Loucy (cell line): ENCODE data around the gene PFN3.

ENCODE experiments used
- H2AFZ ChIP-seq: fragments of 200-600 bp; sonication (generic); 2 replicates; pipeline ENCODE4 v1.6.0; 2016; ENCODE audit warnings: antibody characterized with exemption, mild to moderate bottlenecking, low read length, moderate library complexity
- H3F3A ChIP-seq: fragments of 200-600 bp; 2 replicates; pipeline ENCODE4 v1.6.0; 2016; ENCODE audit warnings: antibody characterized with exemption, low read depth, mild to moderate bottlenecking
- H3K27me3 ChIP-seq: fragments of 200-600 bp; sonication (generic); 2 replicates; pipeline ENCODE4 v1.6.1; 2014; ENCODE audit warnings: low read length, mild to moderate bottlenecking; ENCODE audit not compliant: insufficient read depth, poor library complexity, severe bottlenecking
- H3K36me3 ChIP-seq: fragments of 200-600 bp; sonication (generic); 2 replicates; pipeline ENCODE4 v1.6.1; 2016; ENCODE audit warnings: low read length; ENCODE audit not compliant: insufficient read depth
- H3K4me1 ChIP-seq: fragments of 200-600 bp; sonication (generic); 2 replicates; pipeline ENCODE4 v1.5.1; 2014; ENCODE audit warnings: low read length, mild to moderate bottlenecking; ENCODE audit not compliant: insufficient read depth, poor library complexity, severe bottlenecking
- H3K4me2 ChIP-seq: fragments of 200-600 bp; sonication (generic); 2 replicates; pipeline ENCODE4 v1.6.0; 2014; ENCODE audit warnings: antibody characterized with exemption, low read length, low read depth, mild to moderate bottlenecking; ENCODE audit not compliant: poor library complexity, severe bottlenecking
- H3K4me3 ChIP-seq: fragments of 200-600 bp; sonication (generic); 2 replicates; pipeline ENCODE4 v1.5.1; 2014; ENCODE audit warnings: low read length, mild to moderate bottlenecking, mixed read lengths; ENCODE audit not compliant: poor library complexity, severe bottlenecking
- H3K79me2 ChIP-seq: fragments of 200-600 bp; sonication (generic); 2 replicates; pipeline ENCODE4 v1.6.1; 2014; ENCODE audit warnings: low read length; ENCODE audit not compliant: insufficient read depth
- H3K9ac ChIP-seq: fragments of 200-600 bp; sonication (generic); 2 replicates; pipeline ENCODE4 v1.6.0; 2014; ENCODE audit warnings: mild to moderate bottlenecking, low read depth, low read length, moderate library complexity; ENCODE audit not compliant: poor library complexity, severe bottlenecking
- H3K9me2 ChIP-seq: fragments of 200-600 bp; sonication (generic); replicated peaks from 2 replicates; pipeline ENCODE4 v1.6.1; 2016; ENCODE audit warnings: low read depth, low read length, mixed read lengths
- H3K9me3 ChIP-seq: fragments of 200-600 bp; sonication (generic); 2 replicates; pipeline ENCODE4 v1.6.1; 2014; ENCODE audit warnings: mild to moderate bottlenecking, antibody characterized with exemption, low read length, low read depth; ENCODE audit not compliant: insufficient read depth
- H4K20me1 ChIP-seq: fragments of 200-600 bp; sonication (generic); 2 replicates; pipeline ENCODE4 v1.6.0; 2014; ENCODE audit warnings: antibody characterized with exemption, low read length, mild to moderate bottlenecking; ENCODE audit not compliant: insufficient read depth, poor library complexity, severe bottlenecking
- CTCF ChIP-seq: fragments of 200-600 bp; sonication (generic); conservative IDR thresholded peaks from 2 replicates; pipeline ENCODE4 v1.5.1; 2014; ENCODE audit warnings: mild to moderate bottlenecking, antibody characterized with exemption, low read length
- EZH2phosphoT487 ChIP-seq: fragments of 200-600 bp; IDR thresholded peaks from 2 replicates; pipeline ENCODE4 v1.6.1; 2018; ENCODE audit warnings: antibody characterized with exemption, mild to moderate bottlenecking, moderate library complexity, borderline replicate concordance

Gene PFN3

GRCh38 chr5:177396078-177396477, 4.4 kb downstream of the PFN3 start:
- no peak overlapping the region for H3K4me3 ChIP-seq
- no peaks in the 10 kb centered on the region for H3K79me2 ChIP-seq
- no peak overlapping the region for H2AFZ ChIP-seq
- no peaks in the 10 kb centered on the region for H3K9me2 ChIP-seq
- no peaks in the 10 kb centered on the region for H3K36me3 ChIP-seq
- no peaks in the 10 kb centered on the region for H4K20me1 ChIP-seq
- H3K27me3 ChIP-seq: no peaks in the 10 kb centered on the region
- TF ChIP-seq CTCF: no peak
- no peak for TF ChIP-seq EZH2phosphoT487
- peaks cover 2% of the 10 kb centered on the region for H3K4me1 ChIP-seq
- no peaks in the 10 kb centered on the region for H3F3A ChIP-seq
- H3K9ac ChIP-seq: no peak overlapping the region
- H3K4me2 ChIP-seq: no peak overlapping the region
- H3K9me3 ChIP-seq: no peaks in the 10 kb centered on the region

- Histone ChIP-seq H3K4me3 (no peak overlapping the region), H3K79me2 (no peaks in the 10 kb centered on the region), H3K36me3 (no peaks in the 10 kb centered on the region), H3K9ac (no peak overlapping the region), H3K9me2 (no peaks in the 10 kb centered on the region), H4K20me1 (no peaks in the 10 kb centered on the region), H3K4me2 (no peak overlapping the region), H3K4me1 (peaks cover 16% of the 10 kb centered on the region), H3K27me3 (no peaks in the 10 kb centered on the region), H3K9me3 (no peaks in the 10 kb centered on the region), H3F3A (no peaks in the 10 kb centered on the region), H2AFZ (no peak overlapping the region)
- TF ChIP-seq CTCF: no peak
These were observed 6.5 kb downstream of the PFN3 start for GRCh38 chr5:177393990-177394389.

GRCh38 chr5:177393206-177393765, 7.2 kb downstream of the PFN3 start:
- TF ChIP-seq EZH2phosphoT487: no peak
- TF ChIP-seq CTCF: no peak
- Histone ChIP-seq H3K4me1 (peaks cover 19% of the 10 kb centered on the region), H4K20me1 (no peaks in the 10 kb centered on the region), H2AFZ (no peak overlapping the region), H3K4me2 (no peak overlapping the region), H3K9me2 (no peaks in the 10 kb centered on the region), H3K36me3 (no peaks in the 10 kb centered on the region), H3K4me3 (no peak overlapping the region), H3K27me3 (no peaks in the 10 kb centered on the region), H3K9me3 (no peaks in the 10 kb centered on the region), H3K79me2 (no peaks in the 10 kb centered on the region), H3K9ac (no peak overlapping the region), H3F3A (no peaks in the 10 kb centered on the region)
